WTC11 (cell line): ENCODE data around the gene ISG20. TPM values are rescaled to one million over a fixed set of nuclear protein-coding genes. Genes with fewer than 3 reads are reported as not detected.

Experiments
- ATAC-seq: fragments of 200-7000 bp; cut with Tn5 transposase; 2 replicates; pipeline ENCODE4 v1.10.0; 2021; ENCODE audit warnings: mild to moderate bottlenecking, moderate library complexity
- CTCF ChIA-PET: fragments of 300-600 bp; sonication (Branson Sonifier 250); formaldehyde crosslinking; loops from one replicate; lab custom pipeline; 2021; ENCODE audit warnings: antibody characterized with exemption; lab: Charles Lee
- POLR2A ChIA-PET: fragments of 350-600 bp; sonication (Branson Sonifier 250); formaldehyde crosslinking; loops from one replicate; lab custom pipeline; 2021; ENCODE audit warnings: antibody characterized with exemption; lab: Charles Lee
- DNase-seq: peaks from one replicate; pipeline ENCODE4 v3.0.0; 2021; ENCODE audit warnings: low spot score
- H3K27ac Mint-ChIP-seq: 2 replicates; pipeline ENCODE4 v1.8.0; 2021; ENCODE audit warnings: mixed read lengths
- H3K27me3 Mint-ChIP-seq: 2 replicates; pipeline ENCODE4 v1.8.0; 2021; ENCODE audit warnings: low read depth, mild to moderate bottlenecking, moderate library complexity, mixed read lengths
- H3K36me3 Mint-ChIP-seq: 2 replicates; pipeline ENCODE4 v1.8.0; 2021; ENCODE audit warnings: mixed read lengths
- H3K4me1 Mint-ChIP-seq: 2 replicates; pipeline ENCODE4 v1.8.0; 2022; ENCODE audit warnings: mixed read lengths
- H3K4me3 Mint-ChIP-seq: 2 replicates; pipeline ENCODE4 v1.8.0; 2021; ENCODE audit warnings: mild to moderate bottlenecking, moderate library complexity, mixed read lengths
- H3K9me3 Mint-ChIP-seq: 2 replicates; pipeline ENCODE4 v1.8.0; 2021; ENCODE audit warnings: mixed read lengths
- AFF4 ChIP-seq: sonication (generic); formaldehyde crosslinking; IDR thresholded peaks from 2 replicates; pipeline ENCODE4 v1.8.1; 2023; ENCODE audit warnings: mild to moderate bottlenecking, missing genetic modification reagents, borderline replicate concordance
- ARID4B ChIP-seq: sonication (generic); formaldehyde crosslinking; IDR thresholded peaks from 2 replicates; pipeline ENCODE4 v1.8.0; 2023; ENCODE audit warnings: missing genetic modification reagents, mild to moderate bottlenecking, borderline replicate concordance
- CBFB ChIP-seq: sonication (generic); formaldehyde crosslinking; IDR thresholded peaks from 2 replicates; pipeline ENCODE4 v1.8.1; 2022; ENCODE audit warnings: mild to moderate bottlenecking, low read depth, missing genetic modification reagents
- ERG ChIP-seq: fragments of 250-450 bp; sonication (Bioruptor Pico); IDR thresholded peaks from 2 replicates; pipeline ENCODE4 v1.8.0; 2021; ENCODE audit warnings: mild to moderate bottlenecking
- FOXK1 ChIP-seq: sonication (generic); formaldehyde crosslinking; IDR thresholded peaks from 2 replicates; pipeline ENCODE4 v1.8.0; 2022; ENCODE audit warnings: mild to moderate bottlenecking, moderate library complexity, missing genetic modification reagents
- NFATC4 ChIP-seq: fragments of 250-450 bp; sonication (Bioruptor Pico); IDR thresholded peaks from 2 replicates; pipeline ENCODE4 v1.9.0; 2021; ENCODE audit warnings: mild to moderate bottlenecking
- PREB ChIP-seq: sonication (generic); formaldehyde crosslinking; IDR thresholded peaks from 2 replicates; pipeline ENCODE4 v1.8.1; 2022; ENCODE audit warnings: mild to moderate bottlenecking, missing genetic modification reagents, moderate library complexity, borderline replicate concordance
- SMAD3 ChIP-seq: sonication (generic); formaldehyde crosslinking; IDR thresholded peaks from 2 replicates; pipeline ENCODE4 v1.8.0; 2022; ENCODE audit warnings: missing genetic modification reagents, mild to moderate bottlenecking, borderline replicate concordance
- ZBTB21 ChIP-seq: sonication (generic); formaldehyde crosslinking; IDR thresholded peaks from 2 replicates; pipeline ENCODE4 v1.8.1; 2023; ENCODE audit warnings: mild to moderate bottlenecking, missing genetic modification reagents, borderline replicate concordance
- ZMAT4 ChIP-seq: fragments of 250-450 bp; sonication (Bioruptor Pico); IDR thresholded peaks from 2 replicates; pipeline ENCODE4 v1.9.0; 2021; ENCODE audit warnings: mild to moderate bottlenecking
- ZNF425 ChIP-seq: fragments of 250-450 bp; sonication (Bioruptor Pico); conservative IDR thresholded peaks from 2 replicates; pipeline ENCODE4 v1.9.0; 2021; ENCODE audit warnings: mild to moderate bottlenecking
- total RNA-seq: library from RNA; stranded (reverse); gene quantifications from 3 replicates; pipeline ENCODE4 v1.2.3, GENCODE V29; 2021

ISG20 gene
- total RNA-seq, 1 experiment from 2014 or later = 5.6 TPM

GRCh38 chr15:88608607-88609181, 30.1 kb upstream of the ISG20 start (continued):
- no peak for TF ChIP-seq ZNF425 (CRISPR knock-in tag)

- H3K4me1 Mint-ChIP-seq = peaks cover 87% of the 10 kb centered on the region
- no peak overlapping the region for H3K27ac Mint-ChIP-seq
- no peak for TF ChIP-seq FOXK1 (CRISPR knock-in tag)
- no peak for TF ChIP-seq AFF4 (CRISPR knock-in tag)
- no peak for TF ChIP-seq NFATC4 (CRISPR knock-in tag)
- no peak for TF ChIP-seq ERG (CRISPR knock-in tag)
- TF ChIP-seq PREB (CRISPR knock-in tag) = no peak
- TF ChIP-seq CBFB (CRISPR knock-in tag) = no peak
- TF ChIP-seq ZBTB21 (CRISPR knock-in tag) = no peak
- no peak for TF ChIP-seq ZMAT4
- TF ChIP-seq SMAD3 = no peak
- no peak for TF ChIP-seq ARID4B (CRISPR knock-in tag)
- TF ChIP-seq, all 79 proteins: peak for 0
- ATAC-seq (no peak), DNase-seq (no peak)
- no peaks in the 10 kb centered on the region for H3K9me3 Mint-ChIP-seq
- no peaks in the 10 kb centered on the region for H3K36me3 Mint-ChIP-seq
- CTCF ChIA-PET = interaction anchor here (0.5 to 1.4 kb wide), 4 partner anchors 43 to 143 kb away, joined by 3 read pairs; partner anchors contain the start of genes MRPL46 and MRPS11
- POLR2A ChIA-PET = interaction anchor here (0.8 kb wide), 1 partner anchor 40 kb away, joined by 3 read pairs; no protein-coding TSS in a partner anchor
- H3K4me3 Mint-ChIP-seq = no peak overlapping the region
- H3K27me3 Mint-ChIP-seq = peaks cover 86% of the 10 kb centered on the region
Observed at GRCh38 chr15:88609344-88610090, 29.3 kb upstream of the ISG20 start.
